NCI-H748 treated with DMSO at 0.1 percent for 48 hours (cell line): ENCODE results near the gene SOX3.

Experiments
- DNase-seq: peaks from one replicate; lab custom pipeline; 2025; lab: John Stamatoyannopoulos, UW

SOX3 gene

GRCh38 chrX:140495739-140496138 lies 9.1 kb downstream of the SOX3 start:
- no peak for DNase-seq

GRCh38 chrX:140492066-140492994 lies 12.5 kb downstream of the SOX3 start:
- DNase-seq, result no peak

GRCh38 chrX:140480765-140481164 lies 24.1 kb downstream of the SOX3 start:
- no peak for DNase-seq

- no peak for DNase-seq
These were observed 26.9 kb downstream of the SOX3 start for GRCh38 chrX:140477987-140478386.

GRCh38 chrX:140475025-140475424 lies 29.8 kb downstream of the SOX3 start:
- no peak for DNase-seq

GRCh38 chrX:140467211-140467610 lies 37.7 kb downstream of the SOX3 start:
- no peak for DNase-seq
